Fibroblast of skin of scalp (primary cell): ENCODE measurements around the gene DDX24.

Source experiments
- DNase-seq: peaks from one replicate; pipeline ENCODE4 v3.0.0-alpha.2; 2013

Gene DDX24

DNA sequence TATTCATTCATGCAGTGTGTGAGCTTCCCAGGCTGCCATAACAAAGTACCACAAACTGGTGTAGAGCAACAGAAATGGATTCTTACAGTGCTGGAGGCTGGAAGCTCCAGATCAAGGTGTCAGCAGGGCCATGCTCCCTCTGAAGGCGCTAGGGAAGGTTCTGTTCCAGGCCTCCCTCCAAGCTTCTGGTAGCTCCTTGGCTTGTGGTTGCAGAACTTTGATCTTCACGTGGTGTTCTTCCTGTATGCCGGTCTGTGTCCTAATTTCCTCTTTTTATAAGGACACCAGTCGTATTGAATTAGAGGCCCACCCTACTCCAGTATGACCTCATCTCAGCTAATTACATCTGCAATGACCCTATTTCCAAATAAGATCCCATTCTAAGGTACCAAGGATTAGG lies 51.7 kb downstream of the DDX24 start:
- DNase-seq: no peak

DNA sequence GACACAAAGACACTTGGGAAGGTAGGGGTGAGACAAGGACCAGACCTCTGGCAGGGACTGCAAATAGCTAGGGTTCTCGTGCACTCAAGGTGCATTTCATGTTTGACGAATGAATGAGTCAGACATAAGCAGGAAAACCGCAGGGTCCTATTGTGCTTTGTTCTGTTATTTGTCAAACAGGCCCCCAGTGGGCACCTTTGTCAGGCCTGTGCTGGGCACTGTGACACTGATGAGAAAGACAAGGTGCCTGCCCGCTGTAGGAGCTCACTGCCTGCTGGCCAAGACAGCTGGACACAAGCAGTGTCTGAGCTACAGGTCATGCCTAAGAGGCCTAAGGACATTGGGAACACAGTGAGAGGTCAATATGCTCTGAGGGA lies 52.6 kb downstream of the DDX24 start:
- no peak for DNase-seq

DNA sequence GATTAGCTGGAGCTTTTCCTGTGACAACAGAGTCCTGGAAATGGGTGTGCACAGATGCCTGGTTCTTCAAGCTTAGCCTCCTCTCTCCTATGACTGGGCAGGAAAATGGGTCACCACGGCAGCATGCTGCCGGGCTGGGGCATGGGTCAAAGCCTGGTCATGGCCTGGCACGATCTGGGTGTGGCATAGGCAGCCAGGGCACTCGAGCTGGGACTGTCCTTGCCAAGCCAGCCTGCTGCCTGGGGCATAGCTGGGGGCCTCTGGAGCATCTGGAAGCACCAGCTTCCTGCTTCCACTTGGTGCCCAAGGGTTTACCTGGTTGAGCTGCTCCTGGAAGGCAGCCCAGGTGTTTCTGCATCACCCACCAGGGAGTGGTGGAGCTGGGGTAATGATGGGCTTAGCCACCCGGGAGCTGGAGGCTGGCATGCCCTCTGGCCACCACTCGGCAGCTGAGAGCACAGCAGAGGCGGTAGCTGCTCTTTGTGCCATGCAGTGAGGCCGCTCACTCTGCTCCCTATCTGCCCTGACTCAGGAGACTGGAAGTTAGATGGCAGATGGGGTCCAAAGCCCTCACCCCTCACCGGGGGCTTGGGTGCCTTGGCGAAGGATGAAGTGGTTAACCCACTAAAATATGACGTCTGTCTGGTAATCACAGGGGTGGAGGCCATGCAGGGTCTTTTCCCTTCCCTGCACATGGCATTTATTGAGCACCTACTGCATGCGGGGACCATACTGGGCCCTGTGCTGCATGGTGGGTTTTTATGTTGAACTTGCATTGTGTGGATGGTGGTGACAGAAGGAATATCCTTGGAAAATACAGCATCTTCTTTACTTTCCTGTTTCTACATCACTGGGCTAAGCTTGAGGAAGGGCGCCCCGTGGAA lies 53.2 kb downstream of the DDX24 start:
- DNase-seq: no peak

DNA sequence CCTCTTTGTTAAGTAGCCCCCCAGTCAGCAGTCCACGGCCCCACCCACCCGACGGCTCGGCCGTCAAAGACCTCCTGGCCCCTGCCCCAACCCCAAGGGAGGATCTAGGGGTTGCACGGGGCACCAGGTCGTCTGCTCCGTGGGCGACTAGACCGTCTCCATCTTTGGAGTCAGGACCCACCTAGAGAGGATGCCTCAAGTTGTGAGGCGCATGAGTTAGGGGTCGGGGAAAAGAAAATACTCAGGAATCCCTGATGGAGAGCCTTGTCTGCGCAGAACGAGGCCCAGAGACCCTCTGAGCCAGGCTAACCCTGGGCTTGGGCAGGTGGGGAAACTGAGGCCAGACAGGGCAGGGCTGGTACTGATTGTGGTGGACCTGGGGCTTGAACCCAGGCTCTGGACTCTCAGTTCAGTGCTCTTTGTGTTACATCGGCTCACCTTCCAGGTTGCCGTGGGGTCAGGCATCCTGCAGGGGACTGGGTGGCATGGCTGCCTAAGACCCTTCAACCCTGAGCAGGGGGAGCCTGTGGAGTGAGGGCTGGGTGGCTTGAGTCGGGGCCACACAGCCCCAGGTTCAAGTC lies 54.0 kb downstream of the DDX24 start:
- no peak for DNase-seq

DNA sequence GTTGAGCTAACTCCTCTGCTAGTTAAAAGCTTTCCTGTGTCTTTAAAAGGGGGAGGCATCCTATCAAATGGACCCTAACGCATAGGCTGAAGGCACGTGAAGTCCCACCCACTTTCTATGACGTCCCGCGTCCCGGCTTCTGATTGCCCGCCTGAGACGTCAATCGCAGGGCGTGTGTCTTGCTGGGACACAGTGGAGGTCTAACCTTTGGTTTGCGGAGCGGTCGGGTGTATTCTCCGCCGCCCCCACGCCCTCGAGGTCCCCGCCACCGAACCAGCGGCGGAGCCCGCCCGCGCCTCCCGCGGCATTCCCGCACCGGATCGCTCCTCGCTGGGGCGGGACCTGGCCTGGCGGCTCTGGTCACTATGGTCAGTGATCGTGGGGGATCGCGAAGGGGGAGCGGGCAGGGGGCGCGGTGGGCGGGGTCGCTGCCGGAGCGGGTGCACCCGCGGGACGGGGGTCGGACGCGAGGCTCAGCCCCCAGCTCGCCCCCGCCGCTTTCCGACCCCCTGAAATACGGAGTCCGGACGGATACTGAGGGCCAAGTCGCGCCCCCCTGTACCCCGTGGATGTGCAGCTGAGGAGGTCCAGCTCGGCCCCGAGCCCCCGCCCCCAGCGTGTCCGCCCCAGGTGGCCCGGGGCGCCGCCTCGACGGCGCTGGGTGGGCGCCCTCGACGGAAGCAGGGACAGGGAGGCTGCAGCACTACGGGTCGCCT lies 54.7 kb downstream of the DDX24 start, which contains the start of gene OTUB2:
Gene OTUB2, plus strand, starts transcription at position 168 of the 716 bp plus-strand sequence. Its CDS starts 198 bp downstream, at position 366.
- peak; percentile 99 for DNase-seq

DNA sequence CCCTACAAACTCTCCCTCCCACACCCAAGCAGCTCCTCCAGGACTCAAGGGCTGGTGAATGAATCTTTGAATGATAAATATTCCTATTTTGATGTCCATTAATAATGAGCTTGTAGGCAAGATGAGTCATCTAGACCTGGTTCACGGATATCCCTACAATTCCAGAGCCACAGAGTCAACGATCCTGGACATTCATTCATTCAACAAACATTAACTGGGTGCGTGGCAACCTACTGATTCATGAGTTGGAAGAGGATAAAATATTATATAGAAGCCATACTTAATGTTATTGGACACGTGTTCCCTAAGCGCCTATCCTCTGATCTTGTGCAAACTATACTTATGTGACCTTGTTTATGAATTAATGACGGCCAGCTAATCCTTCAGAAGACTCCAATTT lies 55.3 kb downstream of the DDX24 start:
- DNase-seq: no peak

DNA sequence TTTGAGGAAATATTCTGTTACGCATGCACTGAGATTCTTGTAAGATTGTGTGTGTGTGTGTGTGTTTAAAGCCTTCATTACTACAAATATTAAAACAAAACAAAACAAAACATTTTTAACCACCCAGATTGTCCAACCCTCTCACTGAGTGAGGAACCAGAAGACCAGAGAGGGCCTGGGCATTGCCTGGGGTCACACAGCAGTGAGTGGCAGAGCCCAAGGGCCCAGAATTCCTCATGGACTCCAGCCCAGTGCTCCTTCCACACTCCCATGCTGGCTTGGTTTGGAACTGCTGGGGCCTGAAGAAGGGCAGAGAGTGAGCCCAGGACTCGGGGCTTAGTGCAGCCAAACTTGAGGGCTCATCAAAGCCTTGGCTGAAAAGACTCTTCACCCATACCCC lies 56.5 kb downstream of the DDX24 start:
- DNase-seq: no peak

DNA sequence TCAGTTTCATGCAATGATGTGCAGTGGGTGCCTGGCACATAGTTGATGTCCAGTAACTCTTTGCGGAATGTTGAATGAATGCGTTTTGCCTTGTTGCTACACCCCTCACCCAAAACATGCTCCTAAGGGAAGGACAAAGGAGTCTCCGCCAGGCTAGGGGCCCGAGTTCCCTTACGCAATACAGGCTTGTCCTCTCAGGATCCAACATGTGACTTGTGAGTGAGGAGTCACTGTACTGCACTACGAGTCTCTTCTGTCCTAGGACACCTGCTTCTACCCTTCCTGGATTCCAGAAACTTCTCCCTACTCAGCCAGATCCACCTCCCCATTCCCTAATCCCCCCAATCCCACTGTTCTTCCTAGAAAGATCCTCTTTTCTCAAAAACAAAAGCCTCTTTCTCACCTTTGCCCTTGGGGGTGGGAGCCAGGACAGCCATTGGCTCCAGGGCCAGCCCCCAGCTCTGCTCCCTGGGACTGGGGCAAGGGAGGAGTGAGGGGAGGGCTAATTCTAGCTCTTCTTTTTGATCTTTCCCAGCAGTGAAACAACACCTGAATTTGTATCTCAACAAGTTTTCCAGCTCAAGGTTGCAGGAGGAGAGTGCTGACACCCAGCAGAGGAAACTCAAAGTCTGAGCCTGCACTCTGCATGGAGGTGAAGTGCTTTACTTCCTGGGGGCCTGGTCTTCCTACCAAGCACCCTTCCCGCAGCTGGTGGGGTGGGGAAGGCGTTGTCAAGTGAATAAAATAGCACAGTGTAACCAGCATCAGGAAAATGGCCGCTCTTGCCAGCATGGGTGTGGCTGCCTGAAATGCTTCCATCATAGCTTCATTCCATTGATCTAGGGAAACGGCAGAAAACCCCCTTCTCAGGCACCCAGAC lies 58.2 kb downstream of the DDX24 start:
- DNase-seq: no peak

DNA sequence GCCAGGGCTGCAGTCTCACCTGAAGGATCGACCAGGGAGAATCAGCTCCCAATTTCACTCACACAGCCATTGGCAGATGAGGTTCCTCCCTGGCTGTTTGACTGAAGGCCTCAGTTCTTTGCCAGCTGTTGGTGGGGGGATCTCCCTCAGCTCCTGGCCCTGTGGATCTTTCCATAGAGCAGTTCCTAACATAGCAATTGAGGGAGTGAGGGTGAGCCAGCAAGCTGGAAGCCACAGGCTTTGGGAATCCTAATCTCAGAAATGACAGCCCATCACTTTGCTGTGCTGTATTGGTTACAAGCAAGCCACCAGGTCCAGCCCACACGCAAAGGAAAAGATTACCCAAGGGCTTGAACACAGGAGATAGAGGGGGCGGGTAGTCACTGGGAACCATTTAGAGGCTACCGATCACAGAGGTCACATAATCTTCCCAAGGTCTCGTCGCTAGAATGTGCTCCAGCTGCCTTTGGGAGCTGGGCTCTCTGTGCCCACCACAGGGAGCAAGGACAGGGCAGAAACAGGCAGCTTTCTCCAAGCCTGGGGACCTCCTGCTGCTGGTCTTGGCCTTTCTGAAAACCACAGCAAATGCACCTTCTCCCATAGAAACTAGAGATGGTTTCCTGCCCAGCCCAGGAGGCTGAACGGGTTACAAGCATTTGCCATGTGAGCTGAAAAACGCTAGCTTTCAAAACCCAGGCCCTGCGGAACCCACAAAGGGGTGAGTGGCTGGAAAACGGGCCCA lies 59.4 kb downstream of the DDX24 start:
- no peak for DNase-seq

DNA sequence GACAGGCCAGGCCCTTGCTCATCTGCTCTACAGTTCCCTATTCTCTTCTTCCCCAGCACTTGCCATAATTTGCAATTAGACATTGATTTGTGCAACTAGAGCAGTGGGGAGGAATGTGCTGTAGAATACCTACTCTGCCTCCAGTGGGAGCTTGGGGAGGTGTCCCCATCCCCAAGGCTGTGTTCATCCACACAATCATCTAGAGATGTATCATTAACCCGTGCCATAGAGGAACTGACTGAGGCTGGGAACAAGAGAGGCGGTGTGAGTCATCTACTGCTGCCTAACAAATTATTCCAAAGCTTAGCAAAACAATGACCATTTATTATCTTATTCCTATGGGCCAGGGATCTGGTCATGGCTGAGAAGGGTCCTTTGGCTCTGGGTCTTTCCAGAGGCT lies 60.0 kb downstream of the DDX24 start:
- DNase-seq: peak; percentile 22

DNA sequence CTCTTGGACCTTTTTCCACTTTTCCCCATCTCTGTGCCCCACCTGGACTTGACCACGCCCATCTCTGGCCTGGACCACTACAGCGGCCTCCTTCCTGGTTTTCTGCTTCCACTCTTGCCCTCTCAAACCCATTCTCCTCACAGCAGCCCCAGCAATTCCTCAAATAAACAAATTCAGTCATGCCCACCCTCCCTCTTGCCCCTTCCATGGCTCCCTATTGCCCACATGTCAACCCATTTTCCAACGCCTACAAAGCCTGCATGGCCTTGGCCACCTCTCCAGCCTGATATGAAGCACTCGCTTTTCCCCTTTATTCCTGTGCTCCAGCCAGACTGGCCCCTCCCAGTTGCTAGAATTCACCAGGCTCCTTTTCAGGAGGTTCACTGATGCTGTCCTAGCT lies 60.7 kb downstream of the DDX24 start:
- DNase-seq: no peak

DNA sequence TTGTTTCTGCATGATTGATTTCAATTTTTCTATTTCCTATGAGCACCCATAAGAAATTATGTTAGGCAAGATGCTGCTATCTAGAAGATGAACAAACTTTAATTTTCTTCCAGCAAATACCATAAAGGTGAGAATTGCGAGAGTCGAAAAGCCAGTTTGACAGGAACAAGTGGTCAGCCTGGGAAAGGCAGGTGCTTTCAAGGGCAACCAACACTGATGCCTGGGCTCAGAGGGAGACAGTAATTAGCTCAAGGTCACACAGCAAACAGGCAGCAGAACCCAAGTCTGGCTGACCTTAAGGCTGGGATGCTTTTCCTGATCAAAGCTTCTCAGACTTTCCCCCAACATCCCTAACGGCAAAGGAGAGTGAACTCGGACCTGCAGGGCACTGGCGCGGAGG lies 61.7 kb downstream of the DDX24 start:
- no peak for DNase-seq

DNA sequence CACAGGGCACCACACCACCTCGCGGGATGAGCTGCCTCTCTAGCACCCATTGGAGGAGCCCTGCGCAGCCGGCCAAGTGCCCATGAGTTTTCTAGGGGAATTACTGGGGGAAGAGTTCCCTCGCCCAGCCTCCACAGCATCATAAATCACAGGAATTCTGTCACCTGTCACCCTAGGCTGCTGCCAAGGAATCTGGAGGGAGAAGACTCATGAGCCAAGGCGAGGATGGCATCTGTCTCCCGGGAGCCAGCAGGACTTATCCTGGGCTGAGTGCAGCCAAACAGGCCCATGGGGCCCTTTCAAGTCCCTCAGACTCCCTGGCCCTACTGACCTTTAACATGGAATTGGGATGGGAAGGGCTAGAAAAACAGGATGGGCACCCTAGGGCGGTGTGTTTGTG lies 62.7 kb downstream of the DDX24 start:
- no peak for DNase-seq

DNA sequence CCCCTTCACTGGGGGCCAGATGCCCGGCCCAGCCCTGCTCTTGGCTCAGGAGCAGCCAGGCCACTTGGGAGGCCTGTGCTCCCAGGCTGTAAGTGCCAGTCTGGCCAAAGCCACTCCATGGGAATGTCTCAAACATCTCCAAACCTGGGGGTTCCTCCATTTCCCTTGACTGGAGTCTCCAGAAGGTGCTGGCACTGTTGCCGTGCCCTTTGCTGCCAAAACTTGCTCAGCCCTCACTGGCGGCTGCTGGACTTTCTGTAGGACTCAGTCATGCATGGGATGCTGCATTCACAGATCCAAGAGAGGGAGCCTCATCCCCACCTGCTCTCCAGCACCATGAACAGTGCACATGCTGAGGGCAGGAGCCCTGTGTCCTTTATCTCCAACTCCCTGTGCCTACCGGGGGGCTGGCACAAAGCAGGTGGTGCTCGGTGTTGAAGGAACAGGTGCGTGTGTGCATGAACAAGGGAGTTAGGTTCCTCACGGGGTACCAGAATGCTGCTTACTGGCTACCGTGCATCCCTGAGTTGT lies 64.5 kb downstream of the DDX24 start:
- DNase-seq: no peak

DNA sequence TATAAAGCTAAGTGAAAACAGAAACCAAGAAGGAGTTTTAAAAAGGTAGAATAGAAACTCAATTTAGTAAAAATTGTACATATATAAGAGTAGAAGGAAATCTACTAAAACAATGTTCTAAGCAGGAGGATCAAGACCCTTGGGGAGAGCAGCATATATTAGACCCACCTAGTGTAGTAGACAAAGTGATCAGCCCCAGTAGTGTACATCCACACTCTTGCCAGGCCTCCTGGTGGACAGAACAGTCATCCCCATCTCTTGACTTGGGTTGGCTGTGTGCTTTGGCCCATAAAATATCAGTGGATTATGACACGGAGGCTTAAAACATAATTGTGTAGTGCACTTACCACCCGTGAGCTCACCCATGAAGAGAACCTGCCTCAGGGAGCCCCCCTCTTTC lies 65.8 kb downstream of the DDX24 start:
- no peak for DNase-seq

DNA sequence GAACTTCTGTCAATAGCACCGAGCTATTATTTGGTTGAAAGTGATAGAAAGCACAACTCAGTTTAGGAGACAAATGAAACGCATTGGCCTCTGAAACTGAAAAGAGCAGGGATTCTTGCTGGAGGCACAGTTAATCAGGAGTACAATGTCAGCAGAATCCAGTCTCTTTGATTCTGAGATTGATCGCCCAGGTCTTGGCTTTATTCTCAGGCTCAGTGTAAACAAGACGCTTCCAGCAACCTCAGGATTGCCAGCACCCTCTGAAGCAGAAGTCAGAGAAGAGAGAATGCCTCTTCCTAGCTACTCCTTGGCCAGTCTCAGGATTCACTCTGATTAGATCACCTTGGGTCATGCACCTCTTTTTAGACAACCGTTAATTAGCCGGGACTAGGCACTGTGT lies 66.6 kb downstream of the DDX24 start:
- DNase-seq: no peak

DNA sequence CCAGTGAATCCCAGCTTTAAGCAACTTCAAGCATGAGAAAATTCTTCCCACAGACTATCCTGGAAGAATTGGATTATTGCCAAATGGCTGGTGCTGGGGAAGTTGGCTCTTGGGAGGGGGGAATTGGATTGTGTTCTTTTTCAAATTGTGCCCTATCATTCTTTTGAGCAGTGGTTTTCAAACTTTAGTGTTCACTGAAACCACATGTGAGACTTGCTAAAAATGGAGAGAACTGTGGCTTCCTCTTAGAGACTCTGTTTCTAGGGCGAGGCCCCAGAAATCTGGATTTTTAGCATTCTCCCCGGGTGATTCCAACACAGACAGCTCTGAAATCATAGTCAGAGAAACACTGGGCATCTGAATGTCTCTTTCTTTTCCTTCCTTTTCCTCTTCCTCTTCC lies 69.2 kb downstream of the DDX24 start:
- peak; percentile 48 for DNase-seq

DNA sequence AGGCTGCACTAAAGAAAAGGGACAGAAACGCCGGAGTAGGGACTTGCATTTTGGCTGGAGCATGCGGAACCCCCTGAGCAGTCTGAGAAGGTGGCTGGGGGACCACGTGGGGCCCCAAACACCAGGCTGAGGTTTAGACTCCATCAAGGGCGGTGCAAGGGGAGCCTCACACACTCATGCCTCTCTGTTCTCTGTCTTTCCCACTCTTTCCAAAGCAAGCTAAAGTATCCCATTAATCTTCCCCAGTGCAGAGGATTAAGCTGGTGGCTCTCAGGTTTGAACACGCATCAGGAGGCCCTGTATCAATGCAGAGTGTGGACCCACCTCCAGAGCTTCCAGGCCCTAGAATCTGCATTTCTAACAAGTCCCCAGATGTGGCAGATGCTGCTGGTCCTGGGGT lies 70.4 kb downstream of the DDX24 start:
- DNase-seq: no peak

DNA sequence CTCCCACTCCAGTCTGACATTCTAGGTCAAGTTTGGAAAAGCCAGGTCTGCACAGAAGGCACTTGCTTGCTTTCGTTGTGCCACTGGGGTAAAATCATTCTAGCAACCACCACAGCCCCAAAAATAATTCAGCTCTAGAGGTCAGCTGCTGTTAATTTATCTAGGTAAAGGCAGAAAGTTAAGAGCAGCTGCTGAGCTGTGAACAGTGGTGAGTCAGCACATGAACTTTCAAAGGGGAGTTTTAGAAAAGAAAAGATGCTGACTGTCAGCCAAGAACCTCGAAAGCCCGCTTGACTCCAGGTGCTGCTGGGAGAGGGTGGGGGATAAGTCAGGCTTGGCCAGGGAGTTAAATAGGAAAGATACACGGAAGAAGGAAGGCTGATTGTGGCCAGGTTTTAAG lies 71.2 kb downstream of the DDX24 start:
- DNase-seq: no peak

DNA sequence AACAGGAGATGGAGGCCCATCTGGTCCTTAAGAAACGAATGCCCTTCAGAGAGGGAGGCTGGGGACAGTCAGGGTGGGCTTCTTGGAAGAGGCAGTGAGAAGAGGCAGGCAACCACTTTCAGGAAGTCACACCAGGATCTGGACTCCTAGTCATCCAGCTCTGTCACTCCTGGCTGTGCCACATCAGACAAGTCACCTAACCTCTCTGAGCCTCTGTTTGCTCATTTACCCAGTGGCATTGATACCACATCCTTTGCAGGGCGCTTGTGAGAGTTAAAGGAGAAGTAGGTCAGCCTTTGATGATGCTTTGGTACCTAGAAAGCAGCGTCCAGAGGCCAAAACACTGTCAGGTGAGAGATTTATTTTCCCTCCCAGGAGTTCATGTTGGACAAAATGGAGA lies 72.8 kb downstream of the DDX24 start:
- no peak for DNase-seq

DNA sequence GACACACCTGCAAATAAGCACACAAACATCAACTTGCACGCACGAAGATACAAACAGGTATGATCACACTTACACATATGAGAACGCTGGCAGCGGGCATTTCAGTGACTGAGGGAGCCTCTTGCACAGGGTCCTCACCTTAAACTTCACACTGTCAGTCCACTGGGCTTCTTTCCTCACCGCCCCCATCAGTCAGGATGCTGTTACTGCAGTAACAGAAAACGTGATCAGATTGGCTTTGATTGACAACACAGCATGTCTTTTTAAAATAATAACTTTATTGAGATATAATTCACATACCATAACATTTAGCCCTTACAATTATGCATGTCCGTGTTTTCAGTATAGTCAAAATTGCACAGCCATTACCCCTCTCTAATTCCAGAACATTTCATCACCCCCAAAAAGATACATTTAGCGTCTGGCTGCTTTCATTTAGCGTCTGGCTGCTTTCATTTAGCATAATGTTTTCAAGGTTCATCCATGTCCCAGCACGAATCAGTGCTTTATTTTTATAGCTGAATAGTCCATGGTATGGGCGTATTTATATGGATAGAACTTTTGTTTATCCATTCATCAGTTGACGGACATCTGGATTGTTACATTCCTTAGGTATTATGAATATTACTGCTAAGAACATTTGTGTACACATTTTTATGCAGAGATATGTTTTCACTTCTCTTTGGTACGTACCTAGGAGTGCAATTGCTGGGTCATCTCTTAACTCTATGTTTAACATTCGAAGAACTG lies 75.5 kb downstream of the DDX24 start:
- DNase-seq: no peak
